Small intestine (tissue), 16 donors: ENCODE data around the gene PRC1. TPM values are rescaled to one million over a fixed set of nuclear protein-coding genes. Genes with fewer than 3 reads are reported as not detected.

Experiments used
- DNase-seq, 2 donors: peaks; one replicate each; pipeline versions ENCODE4 v3.0.0 to v3.0.0-alpha.2; 2013
- FAIRE-seq: peaks from 2 replicates; lab custom pipeline; 2012; peaks lifted over from hg19 to GRCh38; lab: Jason Lieb, UNC
- H3K27ac ChIP-seq, 3 donors: one replicate each; pipeline ENCODE4 v1.5.1; 2013; ENCODE audit warnings: low read length in 2 of 3, mild to moderate bottlenecking in 2 of 3, control low read depth in 1 of 3, inconsistent platforms in 1 of 3, low read depth in 1 of 3, moderate library complexity in 1 of 3
- H3K27me3 ChIP-seq, 3 donors: one replicate each; pipeline ENCODE4 v1.6.1; 2013; ENCODE audit warnings: low read length in 3 of 3, inconsistent platforms in 1 of 3; ENCODE audit not compliant: control insufficient read depth in 3 of 3, insufficient read depth in 3 of 3
- H3K36me3 ChIP-seq, 3 donors: one replicate each; pipeline ENCODE4 v1.6.1; 2013; ENCODE audit warnings: low read length in 3 of 3, inconsistent platforms in 1 of 3, low read depth in 1 of 3, mild to moderate bottlenecking in 1 of 3, moderate library complexity in 1 of 3; ENCODE audit not compliant: control insufficient read depth in 3 of 3, insufficient read depth in 2 of 3
- H3K4me1 ChIP-seq, 3 donors: one replicate each; pipeline ENCODE4 v1.6.1; 2013; ENCODE audit warnings: low read length in 2 of 3, inconsistent platforms in 1 of 3, low read depth in 1 of 3, mild to moderate bottlenecking in 1 of 3, moderate library complexity in 1 of 3; ENCODE audit not compliant: control insufficient read depth in 3 of 3, insufficient read depth in 2 of 3
- H3K4me3 ChIP-seq, 3 donors: one replicate each; pipeline ENCODE4 v1.5.1; 2013; ENCODE audit warnings: low read length in 3 of 3, control low read depth in 1 of 3, inconsistent platforms in 1 of 3, low read depth in 1 of 3, mild to moderate bottlenecking in 1 of 3, moderate library complexity in 1 of 3
- H3K9me3 ChIP-seq, 2 donors: one replicate each; pipeline ENCODE4 v1.6.1; 2013; ENCODE audit warnings: low read depth in 1 of 2, low read length in 1 of 2; ENCODE audit not compliant: control insufficient read depth in 2 of 2, insufficient read depth in 1 of 2
- WGBS, 3 donors: extraction: QIAGEN DNeasy Blood & Tissue Kit; methylation state at CpG; one replicate each; pipeline ENCODE4 v1.1.7; 2013; 5-methylcytosine and 5-hydroxymethylcytosine counted together
- long read RNA-seq, 10 donors: transcript quantifications; one replicate each; lab custom pipeline, GENCODE V29; 2026
- polyA plus RNA-seq, 4 donors: library from polyadenylated mRNA; stranded (reverse) in 3 of 4; unstranded in 1 of 4; fragments of 200-250 nt in 3 of 4; fragments of 120-200 nt in 1 of 4; gene quantifications; one replicate each; pipeline versions ENCODE4 v1.2.1 to v1.2.3, GENCODE V29; 2013
- donor health status: healthy with polysubstance abuse.
- donor health status: control.
- donor health status: control.
- donor health status: Bipolar disorder and iron deficiency.
- donor health status: healthy.

Gene PRC1, protein sequence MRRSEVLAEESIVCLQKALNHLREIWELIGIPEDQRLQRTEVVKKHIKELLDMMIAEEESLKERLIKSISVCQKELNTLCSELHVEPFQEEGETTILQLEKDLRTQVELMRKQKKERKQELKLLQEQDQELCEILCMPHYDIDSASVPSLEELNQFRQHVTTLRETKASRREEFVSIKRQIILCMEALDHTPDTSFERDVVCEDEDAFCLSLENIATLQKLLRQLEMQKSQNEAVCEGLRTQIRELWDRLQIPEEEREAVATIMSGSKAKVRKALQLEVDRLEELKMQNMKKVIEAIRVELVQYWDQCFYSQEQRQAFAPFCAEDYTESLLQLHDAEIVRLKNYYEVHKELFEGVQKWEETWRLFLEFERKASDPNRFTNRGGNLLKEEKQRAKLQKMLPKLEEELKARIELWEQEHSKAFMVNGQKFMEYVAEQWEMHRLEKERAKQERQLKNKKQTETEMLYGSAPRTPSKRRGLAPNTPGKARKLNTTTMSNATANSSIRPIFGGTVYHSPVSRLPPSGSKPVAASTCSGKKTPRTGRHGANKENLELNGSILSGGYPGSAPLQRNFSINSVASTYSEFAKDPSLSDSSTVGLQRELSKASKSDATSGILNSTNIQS
- polyA plus RNA-seq, result 10 to 100 TPM in 3 of 4 donors, 1 to 10 TPM in 1; 5.4 to 55.4 (median 22.1) TPM
- long read RNA-seq, donor 1, result 0 reads
- long read RNA-seq, donor 2, result 0 reads
- long read RNA-seq, donor 3, result 0 reads
- long read RNA-seq, donor 4, result 0 reads
- long read RNA-seq, donor 5, partial matches to known transcripts, result 0 of 1 reads
- long read RNA-seq, donor 5, other reads (novel, unspliced or antisense), result 0 of 1 reads
- long read RNA-seq, donor 6, result 0 reads
- long read RNA-seq, donor 7, partial matches to known transcripts, result 21 of 25 reads
- long read RNA-seq, donor 7, other reads (novel, unspliced or antisense), result 0 of 25 reads
- long read RNA-seq, donor 8, full-length matches to known transcripts, result 1 of 1 reads
- long read RNA-seq, donor 8, partial matches to known transcripts, result 0 of 1 reads
- long read RNA-seq, donor 8, other reads (novel, unspliced or antisense), result 0 of 1 reads
- long read RNA-seq, donor 9, result 0 reads
- long read RNA-seq, donor 10, full-length matches to known transcripts, result 2 of 9 reads
- long read RNA-seq, donor 10, partial matches to known transcripts, result 7 of 9 reads
- long read RNA-seq, donor 10, other reads (novel, unspliced or antisense), result 0 of 9 reads

DNA sequence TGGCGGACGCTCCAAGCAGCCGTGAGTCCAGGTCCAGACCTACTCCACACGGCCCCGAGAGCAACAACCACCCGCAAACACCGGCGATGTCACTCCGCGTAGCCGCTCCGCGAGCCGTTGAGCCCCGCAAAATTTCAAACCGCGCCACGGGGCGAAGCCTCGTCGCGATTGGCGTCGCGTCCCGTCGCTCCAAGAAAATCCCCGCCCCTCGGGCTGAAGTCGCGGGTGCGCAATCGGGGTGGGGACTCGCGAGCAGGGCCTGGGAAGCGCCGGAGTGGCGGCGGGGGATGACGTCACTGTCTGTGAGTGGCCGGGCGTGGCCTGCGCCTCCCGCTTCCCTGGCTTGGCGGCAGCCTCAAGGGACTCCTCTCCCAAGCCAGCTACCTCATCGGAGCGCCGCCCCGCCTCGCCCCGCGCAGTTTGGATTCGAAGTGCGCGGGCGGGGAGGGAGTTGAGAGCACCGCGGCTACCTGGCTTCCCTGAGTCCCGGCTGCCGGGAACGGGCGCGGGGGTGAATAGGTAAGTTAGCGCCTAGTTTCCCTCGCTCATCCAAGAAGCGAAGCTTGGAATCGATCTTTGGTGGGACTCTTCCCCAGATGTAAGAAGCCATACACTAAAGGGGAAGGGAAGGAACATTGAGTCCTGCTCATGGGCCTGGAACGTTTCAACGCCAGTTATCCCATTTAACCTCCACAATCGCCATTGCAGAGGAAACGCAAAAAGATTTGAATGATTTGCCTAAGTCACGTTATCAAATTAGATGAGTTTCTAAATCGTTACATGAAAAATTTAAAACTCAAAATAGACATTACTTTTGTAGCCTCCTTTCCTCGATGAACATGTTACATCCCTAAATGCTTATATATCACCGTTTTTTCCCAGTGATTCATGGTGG, at the start of gene PRC1:
TSS of gene PRC1 (minus strand) at position 119 of the 895 bp plus-strand sequence. CDS start at position 1, 118 bp downstream.
- H3K4me3 ChIP-seq, result peak within 1 kb of the TSS; percentile 91 to 99 (median 97)
- 0 to 1% (median 1%) methylated on average over 63 to 75 of the region's 75 CpGs for WGBS, 3 donors
- H3K27me3 ChIP-seq, result no peaks in the 10 kb centered on the region
- H3K27ac ChIP-seq, result peak within 1 kb of the TSS; percentile 71 to 94 (median 89)
- no peaks in the 10 kb centered on the region for H3K4me1 ChIP-seq
- FAIRE-seq, result no peak
- DNase-seq, result peak; percentile 99 to 100
- no peaks in the 10 kb centered on the region for H3K9me3 ChIP-seq
- H3K36me3 ChIP-seq, result peaks cover 2 to 17% (median 6%) of the 10 kb centered on the region in 3 donors

DNA sequence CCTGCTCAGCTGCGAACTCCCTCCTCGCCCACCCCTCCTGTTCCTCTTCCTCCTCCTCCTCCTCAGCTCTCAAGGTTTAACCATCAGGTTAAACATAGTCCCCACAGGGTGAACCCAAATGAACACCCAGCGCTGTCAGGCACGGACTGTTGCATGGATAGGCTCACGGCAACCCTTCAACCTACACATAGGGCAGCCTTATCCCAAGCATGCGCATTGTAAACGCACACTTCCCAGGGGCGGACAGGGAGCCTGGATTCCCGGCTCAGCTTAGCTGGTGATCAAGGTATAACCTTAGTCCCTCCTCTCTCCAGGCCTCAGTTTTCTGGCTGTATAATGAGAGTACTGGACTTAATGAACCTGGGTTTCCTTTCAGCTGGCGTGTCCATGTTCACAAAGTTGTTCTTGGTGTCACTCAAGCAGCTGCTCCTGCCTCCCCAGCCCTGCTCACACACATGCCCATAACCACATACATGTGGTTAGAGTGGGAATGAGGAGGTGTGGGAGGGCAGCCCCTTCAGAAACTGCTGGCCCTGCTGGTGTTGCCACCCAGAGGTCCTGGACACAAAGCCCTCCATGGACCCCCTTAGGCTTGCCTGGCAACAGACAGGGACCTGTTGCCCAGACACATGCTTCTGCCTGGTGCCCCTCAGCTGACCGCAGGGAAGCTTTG, 49.0 kb upstream of the PRC1 start:
- no peak overlapping the region for H3K27ac ChIP-seq

GRCh38 chr15:91040856-91041255, 46.5 kb upstream of the PRC1 start:
- Histone ChIP-seq H3K36me3 (no peaks in the 10 kb centered on the region), H3K27me3 (peaks cover 0 to 4% (median 3%) of the 10 kb centered on the region in 3 donors), H3K9me3 (no peaks in the 10 kb centered on the region), H3K4me1 (no peaks in the 10 kb centered on the region), H3K27ac (no peak overlapping the region), H3K4me3 (no peak overlapping the region)
- FAIRE-seq (no peak), DNase-seq (no peak)
- 74 to 79% (median 76%) methylated on average over 8 of the region's 8 CpGs for WGBS, 3 donors

More for the DNA sequence above, 49.0 kb upstream of the PRC1 start:
- FAIRE-seq (no peak), DNase-seq (no peak)
- Histone ChIP-seq H3K9me3 (no peaks in the 10 kb centered on the region), H3K27me3 (peaks cover 0 to 3% (median 0%) of the 10 kb centered on the region in 3 donors), H3K4me3 (no peak overlapping the region), H3K4me1 (no peaks in the 10 kb centered on the region), H3K36me3 (no peaks in the 10 kb centered on the region)
- WGBS, 3 donors, result 85 to 95% (median 91%) methylated on average over 11 of the region's 11 CpGs

GRCh38 chr15:91039996-91040395, 45.7 kb upstream of the PRC1 start:
- no peak overlapping the region for H3K4me3 ChIP-seq
- 63 to 78% (median 71%) methylated on average over 3 of the region's 3 CpGs for WGBS, 3 donors
- peaks cover 0 to 4% (median 3%) of the 10 kb centered on the region in 3 donors for H3K27me3 ChIP-seq
- DNase-seq (no peak), FAIRE-seq (no peak)
- H3K4me1 ChIP-seq, result no peaks in the 10 kb centered on the region
- H3K27ac ChIP-seq, result no peak overlapping the region
- H3K36me3 ChIP-seq, result no peaks in the 10 kb centered on the region
- no peaks in the 10 kb centered on the region for H3K9me3 ChIP-seq

- peak; percentile 88 to 90 for DNase-seq
These were observed 38.8 kb upstream of the PRC1 start for GRCh38 chr15:91032919-91033803.

DNA sequence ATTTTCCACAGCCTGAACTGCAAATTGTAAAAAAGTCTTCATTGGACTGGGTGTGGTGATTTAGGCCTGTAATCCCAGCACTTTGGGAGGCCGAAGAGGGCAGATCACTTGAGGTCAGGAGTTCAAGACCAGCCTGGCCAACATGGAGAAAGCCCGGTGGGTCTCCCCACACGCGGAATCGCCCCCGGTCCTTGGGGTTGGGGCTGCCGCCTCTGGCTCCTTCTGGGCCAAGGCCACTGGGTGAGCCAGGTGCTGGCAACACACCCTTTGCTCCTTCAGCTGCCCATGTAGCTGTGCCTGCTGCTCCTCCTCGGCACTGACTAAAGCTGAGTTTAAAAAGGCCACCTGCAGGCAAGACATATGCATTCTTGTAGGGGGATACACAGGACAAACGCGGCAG, 37.5 kb upstream of the PRC1 start:
- WGBS, 3 donors, result 63 to 79% (median 72%) methylated on average over 10 of the region's 10 CpGs
- Histone ChIP-seq H3K9me3 (no peaks in the 10 kb centered on the region), H3K27ac (no peak overlapping the region), H3K4me1 (no peaks in the 10 kb centered on the region), H3K36me3 (no peaks in the 10 kb centered on the region), H3K4me3 (no peak overlapping the region), H3K27me3 (no peaks in the 10 kb centered on the region)
- FAIRE-seq, result no peak
- no peak for DNase-seq

More at GRCh38 chr15:91032919-91033803, 38.8 kb upstream of the PRC1 start:
- WGBS, 3 donors, result 29 to 35% (median 29%) methylated on average over 11 to 12 of the region's 12 CpGs
- H3K27me3 ChIP-seq, result peaks cover 0 to 4% (median 0%) of the 10 kb centered on the region in 3 donors
- H3K36me3 ChIP-seq, result no peaks in the 10 kb centered on the region
- H3K9me3 ChIP-seq, result no peaks in the 10 kb centered on the region
- H3K4me1 ChIP-seq, result no peaks in the 10 kb centered on the region
- no peak overlapping the region for H3K27ac ChIP-seq
- no peak for FAIRE-seq
- no peak overlapping the region for H3K4me3 ChIP-seq
